Activated CD8-positive, alpha-beta memory T cell treated with anti-CD3 and anti-CD28 coated beads, Interleukin-2, amount 50 U/mL, for 48 hours (primary cell): Measurements from ENCODE around the gene TSPAN4.
A peak's percentile ranks its signal among the peaks of the same experiment; 100 is the strongest.

Experiments
- DNase-seq: peaks from one replicate; pipeline ENCODE4 v3.0.0-alpha.2; 2020

TSPAN4 gene

DNA sequence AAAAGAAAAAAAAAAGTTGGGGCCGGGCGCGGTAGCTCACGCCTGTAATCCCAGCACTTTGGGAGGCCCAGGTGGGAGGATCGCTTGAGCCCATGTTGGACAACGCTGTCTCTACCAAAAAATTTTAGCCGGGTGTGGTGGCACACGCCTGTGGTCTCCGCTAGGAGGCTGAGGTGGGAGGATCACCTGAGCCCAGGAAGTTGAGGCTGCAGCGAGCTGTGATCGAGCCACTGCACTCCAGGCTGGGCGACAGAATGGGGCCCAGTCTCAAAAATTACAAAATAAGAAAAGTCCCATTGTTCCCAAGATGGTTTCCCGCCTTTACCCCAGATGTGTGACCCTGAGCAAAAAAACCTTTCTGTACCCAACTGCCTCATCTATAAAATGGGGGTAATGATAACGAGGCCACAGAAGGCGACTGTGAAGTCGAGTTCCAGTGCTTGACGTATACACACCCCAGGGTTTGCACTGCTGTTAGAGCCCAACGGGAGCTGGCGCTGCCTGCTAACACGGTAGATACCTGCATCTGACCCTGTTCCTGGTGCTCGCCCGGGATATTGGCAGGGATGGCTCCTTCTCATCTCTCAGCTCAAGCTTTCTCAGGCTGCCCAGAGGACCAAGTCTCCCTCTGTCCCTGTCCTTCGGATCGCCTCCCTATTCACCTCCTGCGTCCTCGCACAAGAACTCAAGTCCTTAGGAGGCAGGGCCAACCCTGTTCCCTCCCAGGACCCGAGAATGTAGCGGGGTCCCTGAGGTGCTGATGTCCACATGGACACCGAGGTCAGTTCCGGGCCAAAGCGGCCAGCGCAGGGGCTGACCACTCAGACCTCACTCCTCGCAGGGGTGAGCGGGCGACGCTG lies 34.0 kb upstream of the TSPAN4 start:
- DNase-seq = peak; percentile 66

DNA sequence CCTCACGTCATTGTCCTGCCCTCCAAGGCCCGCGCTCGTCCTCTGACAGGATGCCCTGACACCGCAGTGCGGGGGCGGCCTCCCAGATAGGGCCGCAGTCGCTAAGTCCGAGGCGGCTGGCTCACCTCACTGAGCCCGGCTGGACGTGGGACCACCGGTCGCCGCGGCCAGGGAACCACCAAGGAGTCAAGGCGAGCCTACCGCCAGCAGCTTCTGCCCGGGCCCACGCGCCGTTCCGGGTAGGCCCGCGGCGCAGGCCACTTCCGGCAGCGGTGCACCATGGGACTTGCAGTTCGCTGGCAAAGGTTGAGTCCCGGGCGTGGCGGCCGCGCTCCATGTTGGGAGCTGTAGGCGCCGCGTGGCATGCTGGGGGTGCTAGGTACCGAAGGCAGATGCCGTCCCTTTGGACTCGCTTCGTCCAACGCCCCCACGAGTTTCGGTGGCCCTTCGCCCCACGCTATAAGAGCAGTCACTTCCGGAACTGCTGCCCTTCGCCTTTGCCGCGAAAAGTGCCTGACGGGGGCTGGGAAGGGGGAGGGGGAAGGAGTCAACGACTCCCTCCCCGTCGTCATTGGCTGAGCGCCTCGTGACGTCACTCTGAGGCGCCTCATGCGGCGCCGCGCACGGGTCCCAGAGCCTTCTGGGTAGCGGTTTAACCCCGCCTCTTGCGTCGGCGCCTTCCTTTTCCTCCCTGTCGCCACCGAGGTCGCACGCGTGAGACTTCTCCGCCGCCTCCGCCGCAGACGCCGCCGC lies 33.2 kb upstream of the TSPAN4 start, which contains the start of gene RPLP2:
Gene RPLP2, plus strand, starts transcription at position 681 of the 753 bp plus-strand sequence. CDS start 268 bp downstream, outside the sequence.
- peak; percentile 99 for DNase-seq

DNA sequence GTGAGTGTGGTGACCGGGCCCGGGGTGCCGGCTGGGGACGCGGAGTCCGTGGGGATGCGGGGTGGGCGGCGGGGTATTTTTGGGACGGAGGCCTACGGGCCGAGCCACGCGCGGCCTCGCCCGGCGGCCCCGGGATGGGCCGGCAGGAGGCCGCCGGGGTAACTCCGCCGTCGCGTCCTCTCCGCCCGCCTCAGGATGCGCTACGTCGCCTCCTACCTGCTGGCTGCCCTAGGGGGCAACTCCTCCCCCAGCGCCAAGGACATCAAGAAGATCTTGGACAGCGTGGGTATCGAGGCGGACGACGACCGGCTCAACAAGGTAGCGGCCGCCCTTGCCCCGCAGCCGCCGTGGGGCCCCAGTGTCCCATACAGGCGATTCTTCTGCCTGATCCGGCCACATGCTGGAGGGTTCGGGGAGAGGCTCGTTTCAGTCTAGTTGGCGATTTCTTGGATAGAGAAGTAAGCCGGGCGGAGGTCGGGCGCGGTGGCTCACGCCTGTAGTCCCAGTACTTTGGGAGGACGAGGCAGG lies 32.5 kb upstream of the TSPAN4 start:
- peak; percentile 68 for DNase-seq

DNA sequence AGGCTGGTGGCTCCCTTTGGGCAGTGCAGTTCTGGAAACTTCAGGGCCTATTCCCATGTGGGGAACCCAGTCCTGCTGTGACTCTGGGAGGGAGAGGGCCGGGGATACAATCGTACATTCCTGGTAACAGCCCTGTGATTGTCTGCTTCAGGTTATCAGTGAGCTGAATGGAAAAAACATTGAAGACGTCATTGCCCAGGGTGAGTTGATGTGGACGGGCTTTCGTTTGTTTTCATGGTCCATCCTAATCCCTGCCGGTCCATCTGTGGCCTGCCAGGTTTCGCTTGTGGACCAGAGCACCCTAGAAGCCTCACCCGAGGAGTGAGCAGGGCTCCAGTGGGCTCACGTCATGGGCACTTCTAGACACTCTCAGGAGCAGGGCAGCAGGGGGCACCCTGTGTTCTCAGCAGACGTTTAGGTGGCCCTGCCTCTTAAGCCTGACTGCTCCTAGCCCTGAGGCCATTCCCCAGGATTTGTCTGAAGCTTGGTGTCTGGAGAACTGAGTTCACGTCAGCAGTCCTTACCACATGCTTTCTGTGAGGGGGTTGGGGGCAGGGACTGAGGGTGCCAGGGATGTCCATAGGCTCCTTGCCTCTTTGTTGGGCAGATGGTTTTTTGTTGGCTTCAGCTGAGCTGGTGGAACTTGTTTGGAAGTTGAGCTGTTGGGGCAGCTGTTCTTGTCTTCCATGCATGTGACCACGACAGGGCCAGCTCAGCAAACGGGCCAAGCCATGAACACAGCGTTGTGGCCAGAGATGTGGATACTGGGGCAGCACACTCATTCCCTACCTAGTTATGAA lies 31.0 kb upstream of the TSPAN4 start:
- DNase-seq = peak; percentile 59

DNA sequence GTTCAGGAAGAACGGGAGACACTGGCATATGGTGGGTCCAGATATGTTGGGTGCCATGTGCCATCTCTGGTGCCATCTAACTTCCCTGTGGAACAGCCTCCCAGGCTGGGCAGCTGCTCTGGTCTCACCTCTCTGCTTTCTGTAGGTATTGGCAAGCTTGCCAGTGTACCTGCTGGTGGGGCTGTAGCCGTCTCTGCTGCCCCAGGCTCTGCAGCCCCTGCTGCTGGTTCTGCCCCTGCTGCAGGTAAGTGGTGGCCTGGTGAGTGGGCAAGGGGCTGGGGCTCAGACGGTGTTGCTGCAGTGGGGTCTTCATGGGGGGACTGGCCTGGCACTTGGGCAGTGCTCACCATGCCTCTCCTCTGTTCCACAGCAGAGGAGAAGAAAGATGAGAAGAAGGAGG lies 30.3 kb upstream of the TSPAN4 start:
- DNase-seq = peak; percentile 61

DNA sequence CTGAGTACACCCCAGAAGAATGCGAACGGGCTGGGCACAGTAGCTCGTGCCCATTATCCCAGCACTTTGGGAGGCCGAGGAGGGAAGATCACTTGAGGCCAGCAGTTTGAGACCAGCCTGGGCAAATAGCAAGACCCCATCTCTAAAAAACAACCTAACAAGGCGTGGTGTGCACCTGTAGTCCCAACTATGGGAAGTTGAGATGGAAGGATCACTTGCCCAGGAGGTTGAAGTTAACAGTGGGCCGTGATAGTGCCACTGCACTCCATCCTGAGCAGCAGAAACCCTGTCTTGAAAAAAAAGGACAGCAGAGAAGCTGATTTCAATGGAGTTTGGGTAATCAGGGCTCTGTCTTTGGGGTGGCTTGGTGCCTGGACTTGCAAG lies 29.6 kb upstream of the TSPAN4 start:
- DNase-seq = no peak

DNA sequence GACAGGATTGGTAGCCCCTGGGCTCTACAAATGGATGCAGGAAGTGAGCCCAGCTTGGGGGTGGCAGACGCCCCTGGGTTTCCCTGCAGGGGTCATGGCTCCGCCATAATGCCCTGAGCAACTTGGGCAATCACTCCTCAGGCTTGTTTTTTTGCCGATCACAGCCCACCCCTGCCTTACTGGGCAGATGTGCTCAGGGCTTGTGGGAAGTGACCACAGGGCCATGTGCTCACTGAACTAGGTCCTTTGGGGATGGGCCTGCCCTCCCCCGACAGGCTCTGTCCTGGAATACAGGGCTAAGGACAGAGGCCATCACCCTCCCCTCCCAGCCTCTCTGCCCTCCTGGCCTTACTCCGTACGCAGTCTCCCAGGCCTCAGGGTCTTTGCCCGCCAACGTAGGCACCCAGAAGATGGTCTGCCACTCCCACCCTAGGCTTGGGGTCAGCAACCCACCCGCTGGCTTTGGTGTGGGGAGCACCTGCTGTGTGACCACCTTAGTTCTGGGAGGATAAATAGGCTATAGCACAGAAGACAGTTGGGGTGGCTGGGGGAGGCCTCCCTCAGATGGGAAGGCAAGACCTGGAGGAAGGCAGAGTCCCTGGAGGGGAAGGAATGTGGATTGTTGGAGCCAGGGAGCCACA lies 29.1 kb upstream of the TSPAN4 start:
- peak; percentile 71 for DNase-seq

DNA sequence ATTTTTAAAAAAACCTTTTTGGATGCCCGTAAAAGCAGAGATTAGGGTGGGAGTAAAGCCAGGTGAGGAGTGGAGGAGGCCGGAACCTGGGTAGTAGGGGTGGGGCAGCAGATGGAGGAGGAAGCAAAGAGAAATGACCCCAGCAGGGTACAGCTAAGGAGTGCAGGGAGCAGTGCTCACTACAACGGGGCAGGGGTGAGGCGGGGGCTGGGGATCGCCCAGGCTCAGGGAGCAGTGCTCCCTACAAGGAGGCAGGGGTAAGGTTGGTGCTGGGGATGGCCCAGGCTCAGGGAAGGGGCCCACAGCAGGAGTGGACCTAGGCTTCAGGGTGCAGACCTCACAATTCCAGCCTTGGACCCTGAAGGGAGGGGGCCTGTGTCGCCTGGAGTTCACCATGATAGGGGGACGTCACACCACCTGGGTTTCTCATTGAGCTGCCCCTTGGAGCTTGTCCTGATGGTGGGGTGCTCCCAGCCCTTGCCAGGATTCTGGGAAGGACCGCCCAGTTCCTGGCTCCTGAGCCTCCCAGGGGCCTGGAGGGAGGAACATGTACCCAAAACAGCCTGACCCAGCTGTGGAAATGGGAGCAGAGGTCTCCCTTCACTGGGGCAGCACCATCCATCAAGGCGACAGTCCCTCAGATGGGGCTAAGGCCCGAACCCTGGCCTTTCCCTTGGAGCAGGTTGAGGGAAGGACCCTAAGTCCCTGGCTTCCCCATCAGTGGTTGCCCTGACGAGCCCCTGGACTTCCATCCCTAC lies 26.8 kb upstream of the TSPAN4 start:
- no peak for DNase-seq

DNA sequence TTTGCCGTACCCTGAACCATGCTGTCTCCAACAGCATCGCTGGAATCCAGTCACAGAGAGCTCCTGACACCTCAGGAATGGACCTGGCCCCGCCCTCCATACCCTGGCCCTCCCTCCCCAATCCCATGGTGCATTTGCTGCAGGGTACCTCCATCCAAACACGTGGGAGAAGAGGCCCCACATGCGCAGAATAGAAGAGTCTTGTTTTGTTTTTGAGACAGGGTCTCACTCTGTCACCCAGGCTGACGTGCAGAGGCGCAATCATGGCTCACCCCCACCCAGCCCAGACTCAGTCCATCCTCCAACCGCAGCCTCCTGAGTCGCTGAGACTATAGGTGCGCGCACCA lies 26.2 kb upstream of the TSPAN4 start:
- DNase-seq = no peak

DNA sequence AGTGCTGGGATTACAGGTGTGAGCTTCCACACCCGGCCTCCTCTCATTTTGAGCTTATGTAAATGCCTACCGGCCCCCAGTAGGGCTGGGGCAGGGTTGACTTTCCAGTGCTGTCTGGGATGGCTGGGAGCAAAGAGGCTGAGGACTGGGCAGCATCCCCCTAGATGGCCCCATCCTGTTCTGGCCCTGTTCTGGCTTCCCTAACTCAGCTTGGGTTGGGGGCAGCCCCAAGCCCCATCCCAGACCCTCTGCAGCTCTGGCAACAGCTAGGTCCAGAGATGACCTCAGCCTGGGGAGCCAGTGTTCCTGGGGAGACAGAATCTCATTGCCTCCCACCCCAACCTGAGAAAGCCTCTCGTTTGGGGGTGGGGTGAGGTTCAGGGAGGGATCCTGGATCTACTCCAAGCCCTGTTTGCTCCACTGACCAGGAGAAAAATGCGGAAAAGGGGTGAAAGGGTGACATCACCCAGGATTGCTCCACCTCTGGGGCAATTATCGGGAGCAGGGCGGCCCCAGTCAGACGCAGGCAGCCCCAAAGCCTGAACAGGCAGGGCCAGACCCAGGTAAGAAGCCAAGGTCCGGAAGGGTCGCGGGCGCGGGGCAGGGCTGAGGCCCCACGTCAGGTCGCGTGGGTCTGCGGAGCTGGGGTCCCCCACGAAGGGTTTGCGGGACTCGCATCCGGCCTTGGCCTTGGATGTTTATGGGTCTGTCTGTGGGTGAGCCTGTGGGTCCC lies 24.1 kb upstream of the TSPAN4 start, which contains the start of gene PNPLA2:
Gene PNPLA2, plus strand, starts transcription at position 519 of the 733 bp plus-strand sequence. CDS start 805 bp downstream, outside the sequence.
- DNase-seq = no peak

DNA sequence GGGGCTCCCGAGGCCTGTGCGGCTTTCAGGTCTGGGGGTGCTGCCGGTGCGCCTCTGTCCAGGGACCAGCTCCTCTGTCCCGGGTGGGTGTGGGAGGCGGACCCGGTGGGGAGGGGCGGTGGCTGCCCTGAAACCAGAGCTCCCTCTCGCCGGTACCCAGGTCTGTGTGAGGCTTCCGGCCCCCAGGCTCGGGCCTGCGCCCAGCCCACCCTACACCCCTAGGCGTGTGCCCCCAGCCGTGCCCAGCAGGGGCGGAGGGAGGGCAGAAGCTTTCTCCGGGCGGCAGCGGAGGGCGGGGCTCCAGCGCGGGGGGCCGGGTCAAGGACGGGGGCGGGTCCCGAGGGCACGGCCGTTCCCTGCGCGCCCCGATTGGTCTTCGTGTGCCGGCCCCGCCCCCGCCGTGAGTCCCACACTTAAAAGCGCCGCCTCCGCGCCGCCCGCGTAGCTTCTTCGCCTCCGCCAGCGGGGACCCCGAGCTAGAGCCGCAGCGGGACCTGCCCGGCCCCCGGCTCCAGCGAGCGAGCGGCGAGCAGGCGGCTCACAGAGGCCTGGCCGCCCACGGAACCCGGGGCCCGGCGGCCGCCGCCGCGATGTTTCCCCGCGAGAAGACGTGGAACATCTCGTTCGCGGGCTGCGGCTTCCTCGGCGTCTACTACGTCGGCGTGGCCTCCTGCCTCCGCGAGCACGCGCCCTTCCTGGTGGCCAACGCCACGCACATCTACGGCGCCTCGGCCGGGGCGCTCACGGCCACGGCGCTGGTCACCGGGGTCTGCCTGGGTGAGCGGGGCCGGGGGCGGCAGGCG lies 23.3 kb upstream of the TSPAN4 start:
- peak; percentile 96 for DNase-seq

DNA sequence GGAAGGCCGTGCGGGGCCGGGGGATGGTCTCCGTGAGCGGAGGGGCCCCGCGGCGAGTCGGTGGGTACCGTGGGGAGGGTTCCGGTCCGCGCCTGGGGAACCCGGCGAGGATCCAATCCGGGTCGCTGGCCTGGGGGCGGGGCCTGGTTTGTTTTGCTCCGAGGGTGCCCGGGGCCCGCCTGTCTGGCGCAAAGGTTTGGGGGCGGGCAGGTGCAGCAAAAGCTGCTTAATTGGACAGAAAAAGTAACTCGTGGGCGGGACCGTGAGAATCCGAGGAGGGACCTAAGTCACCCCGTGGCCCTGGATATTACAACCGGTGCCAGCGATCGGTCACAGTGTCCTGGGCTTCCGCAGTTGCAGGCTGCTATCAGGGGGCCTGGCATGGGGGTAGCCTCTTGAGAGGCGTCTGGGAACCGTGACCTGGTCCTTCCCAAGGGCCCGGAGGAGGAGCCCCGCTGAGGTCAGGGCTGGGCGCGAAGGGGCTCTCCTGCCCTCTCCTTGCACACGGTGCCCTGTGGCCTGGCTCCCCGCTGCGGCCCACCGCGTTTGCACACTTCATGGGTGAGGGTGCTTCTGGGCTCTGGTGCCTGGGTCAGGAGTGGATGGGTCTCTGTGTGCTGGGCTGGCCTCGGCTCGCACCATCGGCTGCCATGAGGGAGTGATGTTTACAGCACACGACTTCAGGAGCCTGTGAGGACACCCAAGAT lies 22.6 kb upstream of the TSPAN4 start:
- DNase-seq = peak; percentile 94

DNA sequence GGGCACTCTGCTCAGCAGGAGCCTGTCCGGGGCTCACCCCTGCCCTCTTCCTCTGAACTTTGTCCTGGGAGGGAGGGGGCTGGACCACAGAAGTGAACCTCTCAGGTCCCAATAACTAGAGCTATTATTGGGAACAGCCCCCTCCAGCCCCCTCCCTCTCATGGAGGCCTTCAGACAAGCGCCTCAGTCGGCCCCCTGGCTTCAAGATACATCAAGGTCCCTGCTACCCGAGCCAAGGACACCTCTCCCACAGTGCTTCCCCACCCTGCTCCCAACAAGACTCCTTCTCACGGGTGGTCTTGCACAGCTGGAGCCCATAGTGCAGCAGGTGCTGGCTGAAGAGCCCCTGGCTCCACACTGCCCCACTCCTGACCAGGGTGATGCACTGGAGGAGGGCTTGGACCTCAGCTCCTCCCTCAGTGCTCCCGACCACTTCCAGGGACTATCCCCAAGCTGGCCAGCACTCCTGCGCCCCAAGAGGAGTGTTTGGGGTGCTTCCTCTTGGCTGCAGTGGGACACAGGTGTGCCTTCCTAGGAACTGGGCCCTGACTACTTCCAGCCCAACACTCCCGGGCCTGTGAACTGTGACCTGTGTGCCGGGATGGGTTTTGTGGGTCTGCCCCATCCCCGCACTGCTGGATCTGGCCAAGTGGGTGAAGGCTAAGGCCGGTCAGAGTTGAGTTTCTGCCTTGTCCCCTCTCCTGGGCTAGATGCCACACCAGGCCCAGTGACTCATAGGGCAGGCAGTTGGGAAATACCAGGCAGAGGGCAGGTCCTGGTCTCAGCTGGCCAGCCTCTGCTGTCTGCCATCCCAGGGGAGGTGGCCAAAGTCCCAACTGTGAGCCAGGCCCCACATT lies 21.8 kb upstream of the TSPAN4 start:
- no peak for DNase-seq

DNA sequence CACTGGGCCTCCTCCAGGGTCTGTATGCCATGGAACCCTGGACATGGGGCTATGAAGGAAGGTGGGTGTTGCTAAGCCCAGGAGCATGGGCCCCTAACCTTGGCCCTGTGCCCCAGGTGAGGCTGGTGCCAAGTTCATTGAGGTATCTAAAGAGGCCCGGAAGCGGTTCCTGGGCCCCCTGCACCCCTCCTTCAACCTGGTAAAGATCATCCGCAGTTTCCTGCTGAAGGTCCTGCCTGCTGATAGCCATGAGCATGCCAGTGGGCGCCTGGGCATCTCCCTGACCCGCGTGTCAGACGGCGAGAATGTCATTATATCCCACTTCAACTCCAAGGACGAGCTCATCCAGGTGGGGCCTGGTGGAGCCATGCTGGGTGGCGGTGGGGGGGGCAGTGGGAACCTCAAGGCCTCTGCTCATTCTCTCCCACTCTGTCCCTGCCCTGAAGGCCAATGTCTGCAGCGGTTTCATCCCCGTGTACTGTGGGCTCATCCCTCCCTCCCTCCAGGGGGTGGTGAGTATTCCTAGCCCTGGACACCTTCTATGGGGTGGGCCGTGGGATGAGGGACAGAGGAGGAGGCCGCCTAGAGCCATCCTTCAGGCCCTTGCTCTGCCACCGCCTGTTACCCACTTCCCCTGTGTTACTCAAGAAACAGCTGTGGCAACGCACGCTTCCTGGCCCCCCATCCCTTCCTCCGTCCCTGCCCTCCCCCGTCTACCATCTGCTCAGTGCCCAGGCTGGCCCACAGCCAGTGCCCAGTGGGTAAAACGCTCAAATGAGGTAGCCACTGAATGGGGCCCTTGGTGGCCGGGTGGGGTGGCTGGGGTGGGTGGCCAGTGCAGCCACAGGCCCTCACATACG lies 20.9 kb upstream of the TSPAN4 start:
- no peak for DNase-seq

DNA sequence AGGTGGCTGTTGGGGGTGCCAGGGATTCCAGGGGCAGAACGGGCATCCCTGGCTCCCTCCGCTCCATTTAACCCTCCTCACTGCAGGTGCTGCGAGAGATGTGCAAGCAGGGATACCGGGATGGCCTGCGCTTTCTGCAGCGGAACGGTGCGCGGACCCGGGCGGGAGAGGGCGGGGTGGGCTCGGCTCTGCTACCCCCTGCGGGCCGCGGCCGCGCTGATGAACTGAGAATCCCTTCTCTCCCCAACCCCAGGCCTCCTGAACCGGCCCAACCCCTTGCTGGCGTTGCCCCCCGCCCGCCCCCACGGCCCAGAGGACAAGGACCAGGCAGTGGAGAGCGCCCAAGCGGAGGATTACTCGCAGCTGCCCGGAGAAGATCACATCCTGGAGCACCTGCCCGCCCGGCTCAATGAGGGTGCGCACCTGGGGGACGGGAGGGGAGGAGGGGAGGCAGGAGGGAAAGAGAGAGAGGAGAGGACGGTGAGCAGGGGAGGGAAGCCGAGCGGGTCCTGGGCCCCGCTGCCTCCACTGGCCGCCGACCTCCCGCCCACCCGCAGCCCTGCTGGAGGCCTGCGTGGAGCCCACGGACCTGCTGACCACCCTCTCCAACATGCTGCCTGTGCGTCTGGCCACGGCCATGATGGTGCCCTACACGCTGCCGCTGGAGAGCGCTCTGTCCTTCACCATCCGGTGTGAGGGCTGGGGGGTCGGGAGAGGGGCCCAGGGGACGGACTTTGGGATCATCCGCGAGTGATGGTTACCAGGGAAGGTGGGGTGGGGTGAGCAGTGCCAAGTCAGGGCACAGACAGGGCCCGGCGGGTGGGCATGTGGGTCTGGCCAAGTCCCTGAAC lies 19.0 kb upstream of the TSPAN4 start:
- no peak for DNase-seq

DNA sequence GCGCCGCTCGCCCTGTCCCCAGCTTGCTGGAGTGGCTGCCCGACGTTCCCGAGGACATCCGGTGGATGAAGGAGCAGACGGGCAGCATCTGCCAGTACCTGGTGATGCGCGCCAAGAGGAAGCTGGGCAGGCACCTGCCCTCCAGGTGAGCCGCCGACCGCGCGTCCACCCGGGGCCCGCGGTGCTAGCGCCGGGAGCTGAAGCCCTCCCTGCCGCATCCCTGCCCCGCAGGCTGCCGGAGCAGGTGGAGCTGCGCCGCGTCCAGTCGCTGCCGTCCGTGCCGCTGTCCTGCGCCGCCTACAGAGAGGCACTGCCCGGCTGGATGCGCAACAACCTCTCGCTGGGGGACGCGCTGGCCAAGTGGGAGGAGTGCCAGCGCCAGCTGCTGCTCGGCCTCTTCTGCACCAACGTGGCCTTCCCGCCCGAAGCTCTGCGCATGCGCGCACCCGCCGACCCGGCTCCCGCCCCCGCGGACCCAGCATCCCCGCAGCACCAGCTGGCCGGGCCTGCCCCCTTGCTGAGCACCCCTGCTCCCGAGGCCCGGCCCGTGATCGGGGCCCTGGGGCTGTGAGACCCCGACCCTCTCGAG lies 18.3 kb upstream of the TSPAN4 start:
- DNase-seq = no peak
